Left lung (tissue), 10 donors: ENCODE data around the gene GRID1. TPM values are rescaled to one million over a fixed set of nuclear protein-coding genes. Genes with fewer than 3 reads are reported as not detected.

Source experiments
- ATAC-seq: fragments of 200-7000 bp; cut with Tn5 transposase; one replicate; pipeline ENCODE4 v1.9.1; 2020; ENCODE audit warnings: moderate library complexity
- DNase-seq, 4 donors: peaks; one replicate each; pipeline ENCODE4 v3.0.0-alpha.2; 2013 to 2020
- H3K27ac ChIP-seq, 2 donors: fragments of 200-600 bp; sonication (generic) in 1 of 2; one replicate each; pipeline versions ENCODE4 v1.5.0 to v1.8.0; 2020 to 2021
- H3K27me3 ChIP-seq, 2 donors: fragments of 200-600 bp; sonication (generic) in 1 of 2; one replicate each; pipeline versions ENCODE4 v1.5.0 to v1.8.0; 2020 to 2021
- H3K36me3 ChIP-seq, 2 donors: fragments of 200-600 bp; sonication (generic) in 1 of 2; one replicate each; pipeline versions ENCODE4 v1.5.0 to v1.8.0; 2020 to 2021
- H3K4me1 ChIP-seq, 2 donors: fragments of 200-600 bp; one replicate each; pipeline ENCODE4 v1.8.0; 2021
- H3K4me3 ChIP-seq, 2 donors: fragments of 200-600 bp; sonication (generic) in 1 of 2; one replicate each; pipeline versions ENCODE4 v1.5.0 to v1.8.0; 2020 to 2021; ENCODE audit warnings: mild to moderate bottlenecking in 1 of 2
- H3K9me3 ChIP-seq, 2 donors: fragments of 200-600 bp; sonication (generic) in 1 of 2; one replicate each; pipeline versions ENCODE4 v1.5.0 to v1.8.0; 2020 to 2021
- CTCF ChIP-seq, 2 donors: fragments of 200-600 bp; sonication (generic) in 1 of 2; IDR thresholded peaks; one replicate each; pipeline versions ENCODE4 v1.5.0 to v1.8.0; 2021; ENCODE audit warnings: antibody characterized with exemption in 2 of 2
- intact Hi-C, 2 donors: fragments of 100-400 bp; cut with DNase I; formaldehyde crosslinking; loops; one replicate each; pipeline versions ENCODE4 v1.11.2 to v1.14.2; 2022
- polyA plus RNA-seq, 6 donors: library from polyadenylated mRNA; unstranded; fragments of 120-200 nt; gene quantifications; one replicate each; pipeline ENCODE4 v1.2.1, GENCODE V29; 2013; ENCODE audit not compliant: insufficient read length in 6 of 6
- total RNA-seq, 2 donors: library from RNA; stranded (reverse); fragmentation: NEBNext Ultra II Directional; extraction: Animal tissue kit (Norgen Biotek cat#: 25700); gene quantifications; one replicate each; pipeline ENCODE4 v1.2.1, GENCODE V29; 2021
- donor health status: DM: no; HTN: yes; CAD: no.
- donor health status: DM: no; HTN: no; CAD: no.

Gene GRID1
- total and polyA plus RNA-seq, 8 donors: 0.81 to 2.6 (median 1.2) TPM

- no peak for ATAC-seq
- H3K27me3 ChIP-seq: no peaks in the 10 kb centered on the region
- intact Hi-C loops: no loop called here
Observed at GRCh38 chr10:86023336-86023735, 343.3 kb downstream of the GRID1 start.

GRCh38 chr10:86022906-86023305 lies 343.7 kb downstream of the GRID1 start:
- no peak for ATAC-seq

More at GRCh38 chr10:86023336-86023735, 343.3 kb downstream of the GRID1 start:
- Histone ChIP-seq H3K4me1 (no peaks in the 10 kb centered on the region), H3K27ac (no peak overlapping the region), H3K36me3 (no peaks in the 10 kb centered on the region), H3K9me3 (no peaks in the 10 kb centered on the region), H3K4me3 (no peak overlapping the region)
- TF ChIP-seq CTCF (IDR thresholded peaks at IDR 0.05): no peak
- no peak for DNase-seq

DNA sequence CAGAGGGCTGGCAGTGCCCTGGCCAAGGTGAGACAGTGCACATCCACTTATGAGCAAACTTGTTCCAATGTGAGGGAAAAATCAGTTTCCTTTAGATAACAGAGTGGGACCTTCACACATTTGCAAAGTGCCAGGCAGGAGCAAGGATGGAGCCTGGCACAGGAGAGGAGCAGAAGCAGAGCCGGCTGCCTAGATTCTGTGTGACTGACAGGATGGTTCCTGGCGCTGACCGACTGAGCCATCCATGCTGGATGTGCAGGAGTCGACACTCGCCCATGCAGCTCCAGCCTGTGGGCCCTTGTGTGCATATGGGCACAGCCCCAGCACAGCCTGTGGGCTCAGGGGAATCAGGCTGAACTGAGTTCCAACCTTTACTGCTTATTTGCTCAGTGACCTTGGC lies 346.5 kb downstream of the GRID1 start:
- TF ChIP-seq CTCF (IDR thresholded peaks at IDR 0.05): no peak
- Histone ChIP-seq H3K4me3 (no peak overlapping the region), H3K9me3 (no peaks in the 10 kb centered on the region), H3K27me3 (no peaks in the 10 kb centered on the region), H3K27ac (no peak overlapping the region), H3K4me1 (no peaks in the 10 kb centered on the region), H3K36me3 (no peaks in the 10 kb centered on the region)
- intact Hi-C loops: no loop called here
- ATAC-seq: no peak
- DNase-seq: peak in 1 of 4 donors; percentile 41

More at GRCh38 chr10:86022906-86023305, 343.7 kb downstream of the GRID1 start:
- Histone ChIP-seq H3K9me3 (no peaks in the 10 kb centered on the region), H3K27ac (no peak overlapping the region), H3K4me1 (no peaks in the 10 kb centered on the region), H3K36me3 (no peaks in the 10 kb centered on the region), H3K27me3 (no peaks in the 10 kb centered on the region), H3K4me3 (no peak overlapping the region)
- TF ChIP-seq CTCF (IDR thresholded peaks at IDR 0.05): no peak
- intact Hi-C loops: no loop called here
- DNase-seq: no peak

DNA sequence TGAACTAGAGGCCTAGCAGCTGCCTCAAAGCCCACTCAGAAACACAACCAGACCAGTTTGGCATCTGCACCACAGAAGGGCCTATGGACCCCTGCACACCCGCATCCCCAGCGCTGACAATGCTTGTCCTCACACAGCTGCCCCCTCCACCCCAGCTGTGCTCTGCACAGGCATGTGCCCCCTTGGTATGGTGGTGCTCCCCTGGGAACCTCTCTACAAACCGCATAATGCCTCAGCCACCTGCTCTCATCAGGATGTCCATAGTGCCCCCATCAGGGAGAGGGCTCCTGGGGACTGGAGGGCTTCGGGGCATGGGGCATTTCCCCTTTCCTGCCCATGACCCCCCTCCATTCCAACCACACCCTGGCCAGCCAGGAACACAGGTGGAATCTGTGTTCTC lies 347.5 kb downstream of the GRID1 start:
- H3K36me3 ChIP-seq: no peaks in the 10 kb centered on the region
- H3K4me1 ChIP-seq: no peaks in the 10 kb centered on the region
- H3K27me3 ChIP-seq: no peaks in the 10 kb centered on the region
- intact Hi-C loops: no loop called here
- ATAC-seq (no peak), DNase-seq (no peak)
- no peak for TF ChIP-seq CTCF (IDR thresholded peaks at IDR 0.05)
- no peak overlapping the region for H3K4me3 ChIP-seq
- H3K27ac ChIP-seq: no peak overlapping the region
- no peaks in the 10 kb centered on the region for H3K9me3 ChIP-seq

DNA sequence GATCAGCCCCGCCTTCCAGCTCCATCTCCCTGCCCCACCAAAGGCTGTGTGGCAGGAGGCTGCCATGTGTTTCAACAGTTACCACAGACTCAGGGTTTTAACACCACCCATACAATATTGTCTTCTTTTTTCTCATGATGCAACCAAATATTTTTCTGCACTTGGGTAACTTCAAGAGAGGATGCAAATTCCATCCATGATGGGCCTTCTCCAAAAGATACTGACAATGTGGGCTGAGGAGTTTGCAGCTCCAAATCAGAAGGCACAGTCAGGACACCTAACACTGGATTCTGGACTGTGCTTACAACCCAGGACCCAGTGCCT lies 347.9 kb downstream of the GRID1 start:
- H3K36me3 ChIP-seq: no peaks in the 10 kb centered on the region
- DNase-seq: no peak
- no peak overlapping the region for H3K4me3 ChIP-seq
- intact Hi-C loops: no loop called here
- no peaks in the 10 kb centered on the region for H3K27me3 ChIP-seq
- H3K9me3 ChIP-seq: no peaks in the 10 kb centered on the region
- TF ChIP-seq CTCF (IDR thresholded peaks at IDR 0.05): no peak
- H3K4me1 ChIP-seq: no peaks in the 10 kb centered on the region
- H3K27ac ChIP-seq: no peak overlapping the region
- ATAC-seq: no peak
